ENCODE data around the gene RRAGD.

Gene RRAGD

GRCh38 chr6:89375427-89376267, 36.4 kb downstream of the RRAGD start:
- DNase-seq = peak; percentile 28 to 34

GRCh38 chr6:89372506-89372901, 39.6 kb downstream of the RRAGD start:
- DNase-seq = no peak

- peak; percentile 74 to 77 for DNase-seq
Observed at GRCh38 chr6:89371849-89372505, 40.1 kb downstream of the RRAGD start.

- DNase-seq = no peak
Observed at GRCh38 chr6:89368999-89369398, 43.1 kb downstream of the RRAGD start.

GRCh38 chr6:89368107-89368506, 44.0 kb downstream of the RRAGD start:
- peak; percentile 50 to 66 for DNase-seq

GRCh38 chr6:89364586-89364985, 47.5 kb downstream of the RRAGD start:
- no peak for DNase-seq

- DNase-seq = no peak
Observed at GRCh38 chr6:89361171-89361570, 50.9 kb downstream of the RRAGD start.

- no peak for DNase-seq
Observed at GRCh38 chr6:89360415-89360999, 51.6 kb downstream of the RRAGD start.

- no peak for DNase-seq
Observed at GRCh38 chr6:89359561-89359960, 52.5 kb downstream of the RRAGD start.

GRCh38 chr6:89357390-89357789, 54.7 kb downstream of the RRAGD start:
- peak in 1 of 2 donors; percentile 11 for DNase-seq

GRCh38 chr6:89356642-89357170, 55.4 kb downstream of the RRAGD start:
- DNase-seq = no peak

GRCh38 chr6:89355511-89356194, 56.4 kb downstream of the RRAGD start:
- DNase-seq = no peak

GRCh38 chr6:89353702-89354392, 58.2 kb downstream of the RRAGD start:
- no peak for DNase-seq

GRCh38 chr6:89353118-89353556, 58.9 kb downstream of the RRAGD start:
- DNase-seq = no peak

GRCh38 chr6:89352278-89353117, 59.6 kb downstream of the RRAGD start, which contains the start of gene UBE2J1:
Gene UBE2J1, minus strand, starts transcription at chr6:89352722. Its CDS starts 153 bp downstream, at chr6:89352569.
- peak; percentile 57 to 71 for DNase-seq

GRCh38 chr6:89351671-89352277, 60.3 kb downstream of the RRAGD start:
- no peak for DNase-seq

GRCh38 chr6:89350281-89350966, 61.6 kb downstream of the RRAGD start:
- DNase-seq = no peak

GRCh38 chr6:89348372-89348771, 63.7 kb downstream of the RRAGD start:
- no peak for DNase-seq

GRCh38 chr6:89347825-89348224, 64.2 kb downstream of the RRAGD start:
- DNase-seq = no peak

- no peak for DNase-seq
Observed at GRCh38 chr6:89346433-89346832, 65.6 kb downstream of the RRAGD start.
